Measurements from ENCODE around the gene SEMA3C. TPM values are rescaled to one million over a fixed set of nuclear protein-coding genes. Genes with fewer than 3 reads are reported as not detected.
A peak's percentile ranks its signal among the peaks of the same experiment; 100 is the strongest.

Gene SEMA3C
- total RNA-seq, 1 donor from 2014 or later = 496 TPM

GRCh38 chr7:80943342-80943741 lies 24.5 kb upstream of the SEMA3C start:
- DNase-seq (ENCODE audit: low spot score in 2 of 2, unreplicated experiment in 2 of 2) = no peak
- H3K4me1 Mint-ChIP-seq = peaks cover 26% of the 10 kb centered on the region
- no peak for TF ChIP-seq CTCF (IDR thresholded peaks at IDR 0.05; ENCODE audit: unreplicated experiment)
- peaks cover 7% of the 10 kb centered on the region for H3K9me3 Mint-ChIP-seq
- H3K27me3 Mint-ChIP-seq (ENCODE audit: low read depth) = no peaks in the 10 kb centered on the region
- no peak overlapping the region for H3K4me3 Mint-ChIP-seq
- H3K27ac Mint-ChIP-seq = no peak overlapping the region
- no peaks in the 10 kb centered on the region for H3K36me3 Mint-ChIP-seq

- peaks cover 7% of the 10 kb centered on the region for H3K9me3 Mint-ChIP-seq
- no peak for TF ChIP-seq CTCF (IDR thresholded peaks at IDR 0.05; ENCODE audit: unreplicated experiment)
- no peaks in the 10 kb centered on the region for H3K36me3 Mint-ChIP-seq
- peak overlapping the region; percentile 87 for H3K27ac Mint-ChIP-seq
- no peak overlapping the region for H3K4me3 Mint-ChIP-seq
- no peaks in the 10 kb centered on the region for H3K27me3 Mint-ChIP-seq (ENCODE audit: low read depth)
- H3K4me1 Mint-ChIP-seq = peaks cover 26% of the 10 kb centered on the region
- no peak for DNase-seq (ENCODE audit: low spot score in 2 of 2, unreplicated experiment in 2 of 2)
Measured at GRCh38 chr7:80942261-80943041, 23.6 kb upstream of the SEMA3C start.

GRCh38 chr7:80941208-80941758 lies 22.4 kb upstream of the SEMA3C start:
- DNase-seq (ENCODE audit: low spot score in 2 of 2, unreplicated experiment in 2 of 2) = no peak
- Mint-ChIP-seq H3K27me3 (ENCODE audit: low read depth) (no peaks in the 10 kb centered on the region), H3K36me3 (no peaks in the 10 kb centered on the region), H3K4me3 (no peak overlapping the region), H3K27ac (peak overlapping the region; percentile 68), H3K9me3 (peaks cover 7% of the 10 kb centered on the region), H3K4me1 (peaks cover 24% of the 10 kb centered on the region)
- no peak for TF ChIP-seq CTCF (IDR thresholded peaks at IDR 0.05; ENCODE audit: unreplicated experiment)

- Mint-ChIP-seq H3K27me3 (ENCODE audit: low read depth) (no peaks in the 10 kb centered on the region), H3K9me3 (peaks cover 7% of the 10 kb centered on the region), H3K27ac (peak overlapping the region; percentile 68), H3K36me3 (no peaks in the 10 kb centered on the region), H3K4me1 (peaks cover 24% of the 10 kb centered on the region), H3K4me3 (no peak overlapping the region)
- no peak for TF ChIP-seq CTCF (IDR thresholded peaks at IDR 0.05; ENCODE audit: unreplicated experiment)
- no peak for DNase-seq (ENCODE audit: low spot score in 2 of 2, unreplicated experiment in 2 of 2)
Measured at GRCh38 chr7:80940539-80941207, 21.8 kb upstream of the SEMA3C start.

GRCh38 chr7:80937336-80937735 lies 18.5 kb upstream of the SEMA3C start:
- no peak overlapping the region for H3K27ac Mint-ChIP-seq
- no peak for TF ChIP-seq CTCF (IDR thresholded peaks at IDR 0.05; ENCODE audit: unreplicated experiment)
- H3K9me3 Mint-ChIP-seq = no peaks in the 10 kb centered on the region
- H3K27me3 Mint-ChIP-seq (ENCODE audit: low read depth) = no peaks in the 10 kb centered on the region
- no peaks in the 10 kb centered on the region for H3K36me3 Mint-ChIP-seq
- H3K4me3 Mint-ChIP-seq = no peak overlapping the region
- H3K4me1 Mint-ChIP-seq = peaks cover 24% of the 10 kb centered on the region
- no peak for DNase-seq (ENCODE audit: low spot score in 2 of 2, unreplicated experiment in 2 of 2)
